Effector memory CD4-positive, alpha-beta T cell (primary cell): ENCODE data around the gene NDFIP1.
"Not testable (repeated sequence)": the region's sequence is repeated elsewhere in the genome, so short reads cannot be mapped to it uniquely, and the experiment has no call there.

Experiments used
- DNase-seq, 3 donors: peaks; one replicate each; pipeline ENCODE4 v3.0.0-alpha.2; 2020
- H3K27ac ChIP-seq: 2 replicates; pipeline ENCODE4 v1.7.0; 2013; ENCODE audit warnings: mild to moderate bottlenecking, low read length, moderate library complexity; ENCODE audit not compliant: insufficient read depth, poor library complexity, severe bottlenecking
- H3K27me3 ChIP-seq: replicated peaks from 2 replicates; pipeline ENCODE4 v1.7.0; 2013; ENCODE audit warnings: mild to moderate bottlenecking, low read length; ENCODE audit not compliant: insufficient read depth, control insufficient read depth, poor library complexity, severe bottlenecking
- H3K36me3 ChIP-seq: 2 replicates; pipeline ENCODE4 v1.7.0; 2013; ENCODE audit warnings: mild to moderate bottlenecking, low read length, moderate library complexity; ENCODE audit not compliant: control insufficient read depth, insufficient read depth
- H3K4me1 ChIP-seq: 2 replicates; pipeline ENCODE4 v1.7.0; 2013; ENCODE audit warnings: low read length, mild to moderate bottlenecking; ENCODE audit not compliant: control insufficient read depth, insufficient read depth, poor library complexity, severe bottlenecking
- H3K4me3 ChIP-seq: 2 replicates; pipeline ENCODE4 v1.7.0; 2013; ENCODE audit warnings: low read length, low read depth, mild to moderate bottlenecking; ENCODE audit not compliant: insufficient read depth, poor library complexity, severe bottlenecking
- H3K9me3 ChIP-seq: 2 replicates; pipeline ENCODE4 v1.7.0; 2013; ENCODE audit warnings: mild to moderate bottlenecking, low read length, moderate library complexity; ENCODE audit not compliant: control insufficient read depth

Gene NDFIP1

DNA sequence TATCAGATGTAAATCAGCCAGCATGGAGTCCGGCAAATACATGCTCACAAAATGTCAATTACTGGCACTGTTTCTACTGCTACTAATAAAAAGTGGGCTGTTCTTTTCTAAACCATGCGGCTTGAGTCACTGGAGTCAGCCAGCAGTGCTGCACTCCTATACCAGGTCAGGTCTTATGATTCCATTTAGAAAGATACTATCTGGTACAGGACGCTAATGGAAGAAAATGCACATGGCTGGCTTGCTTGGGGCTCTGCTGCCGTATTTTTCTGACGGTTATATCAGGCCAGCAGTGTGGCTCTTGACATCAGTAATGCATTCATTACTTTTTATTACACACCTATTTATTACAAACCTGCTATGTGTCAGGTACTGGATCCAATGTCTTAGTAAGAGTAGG is 74.3 kb downstream of the NDFIP1 start:
- Histone ChIP-seq H3K4me3 (no peak overlapping the region), H3K27me3 (no peaks in the 10 kb centered on the region), H3K9me3 (no peaks in the 10 kb centered on the region), H3K4me1 (no peaks in the 10 kb centered on the region), H3K27ac (no peak overlapping the region), H3K36me3 (no peaks in the 10 kb centered on the region)
- DNase-seq, result no peak

DNA sequence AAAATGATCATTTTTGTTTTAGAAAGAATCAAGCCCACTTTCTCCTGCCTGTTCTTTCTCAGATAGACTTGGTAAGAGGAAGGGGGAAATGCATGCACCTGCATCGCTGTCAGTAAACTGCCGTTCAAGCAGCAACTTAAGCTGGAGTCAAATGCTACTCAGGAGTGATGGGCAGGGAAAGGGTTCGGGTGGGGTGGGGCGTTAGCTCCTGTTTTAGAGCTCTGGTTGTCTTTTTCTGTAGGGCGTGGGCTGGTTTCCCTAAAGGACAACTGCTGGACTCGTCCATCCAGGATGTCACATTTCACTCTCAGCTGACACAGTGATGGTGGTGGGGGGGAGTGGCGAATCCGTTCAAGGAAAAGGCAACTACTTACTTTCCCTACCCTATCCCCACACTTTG is 75.0 kb downstream of the NDFIP1 start:
- DNase-seq, result no peak
- Histone ChIP-seq H3K9me3 (no peaks in the 10 kb centered on the region), H3K27ac (no peak overlapping the region), H3K4me3 (no peak overlapping the region), H3K4me1 (no peaks in the 10 kb centered on the region), H3K27me3 (no peaks in the 10 kb centered on the region), H3K36me3 (no peaks in the 10 kb centered on the region)

DNA sequence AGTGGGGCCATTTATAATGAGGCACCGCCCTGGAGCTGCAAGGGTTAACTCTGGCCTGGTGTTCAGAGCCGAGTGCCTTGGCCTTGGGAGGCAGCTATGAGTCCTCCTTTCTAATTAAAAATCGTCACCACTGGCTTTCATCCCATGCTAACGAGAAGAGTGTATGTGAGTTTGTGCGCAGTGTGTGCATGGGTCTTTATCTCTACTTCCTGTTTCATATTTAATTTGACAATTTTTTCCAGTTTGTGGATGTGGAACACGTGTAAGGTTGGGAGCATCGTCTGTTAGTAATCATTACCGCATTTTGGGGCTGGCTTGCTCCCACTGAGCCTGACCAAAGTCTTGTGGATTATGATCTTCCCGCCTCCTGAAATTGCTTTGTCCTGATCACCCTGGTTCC is 76.4 kb downstream of the NDFIP1 start:
- Histone ChIP-seq H3K27me3 (no peaks in the 10 kb centered on the region), H3K9me3 (no peaks in the 10 kb centered on the region), H3K4me3 (no peak overlapping the region), H3K36me3 (no peaks in the 10 kb centered on the region), H3K4me1 (no peaks in the 10 kb centered on the region), H3K27ac (no peak overlapping the region)
- no peak for DNase-seq

DNA sequence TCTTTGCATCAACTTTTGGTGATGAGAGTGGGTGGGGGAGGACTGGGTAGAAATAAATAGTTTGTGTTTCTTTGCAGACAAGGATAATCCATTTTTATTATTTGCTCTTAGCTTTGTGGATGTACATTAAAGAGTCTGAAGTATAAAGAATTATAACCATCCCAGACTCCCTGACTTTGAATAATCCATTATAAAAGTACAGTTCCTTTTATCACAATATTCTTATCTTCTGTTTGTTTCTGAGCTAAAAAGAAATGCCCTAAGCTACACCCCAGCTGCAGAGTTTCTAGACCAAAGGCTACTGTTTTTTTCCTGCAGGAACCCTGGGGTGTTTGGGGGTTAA is 77.9 kb downstream of the NDFIP1 start:
- no peaks in the 10 kb centered on the region for H3K9me3 ChIP-seq
- H3K27me3 ChIP-seq, result no peaks in the 10 kb centered on the region
- H3K27ac ChIP-seq, result no peak overlapping the region
- H3K4me1 ChIP-seq, result no peaks in the 10 kb centered on the region
- DNase-seq, result no peak
- no peaks in the 10 kb centered on the region for H3K36me3 ChIP-seq
- H3K4me3 ChIP-seq, result no peak overlapping the region

DNA sequence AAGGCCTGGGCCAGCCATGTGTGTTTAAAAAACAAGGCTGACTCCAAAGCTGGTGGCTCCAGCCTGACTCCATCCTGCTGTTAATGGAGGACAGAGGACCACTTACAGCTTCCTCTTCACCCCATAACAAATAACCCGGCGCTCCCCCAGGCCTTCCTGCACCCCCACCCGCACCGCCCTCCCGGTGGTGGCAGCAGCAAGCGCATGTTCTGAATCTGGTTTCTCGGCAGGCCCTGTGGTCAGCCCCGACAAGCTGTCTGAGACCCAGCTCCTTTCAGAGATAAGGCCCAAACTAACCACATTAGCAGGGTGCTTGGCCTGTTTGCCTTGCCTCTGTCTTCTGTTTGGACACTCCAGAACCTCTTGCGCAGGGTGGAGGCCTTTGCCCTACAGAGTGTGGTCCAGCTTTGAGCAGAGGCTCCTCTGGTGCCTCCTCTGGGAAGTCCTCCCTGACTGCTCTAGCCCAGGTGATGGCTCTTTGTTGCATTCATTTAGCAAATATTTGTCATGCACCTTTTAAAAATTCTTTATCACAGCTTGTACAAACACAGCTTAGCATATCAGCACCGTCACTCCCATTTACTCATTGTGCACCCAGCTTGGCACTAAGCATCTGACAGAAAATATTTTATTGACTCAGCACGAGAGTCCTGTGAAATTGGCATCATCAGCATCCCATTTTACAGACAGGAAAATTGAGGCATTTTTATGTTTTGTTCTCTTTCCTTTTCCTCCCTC is 78.4 kb downstream of the NDFIP1 start:
- no peak overlapping the region for H3K4me3 ChIP-seq
- no peaks in the 10 kb centered on the region for H3K4me1 ChIP-seq
- no peak for DNase-seq
- H3K27ac ChIP-seq, result no peak overlapping the region
- no peaks in the 10 kb centered on the region for H3K36me3 ChIP-seq
- H3K27me3 ChIP-seq, result no peaks in the 10 kb centered on the region
- no peaks in the 10 kb centered on the region for H3K9me3 ChIP-seq

DNA sequence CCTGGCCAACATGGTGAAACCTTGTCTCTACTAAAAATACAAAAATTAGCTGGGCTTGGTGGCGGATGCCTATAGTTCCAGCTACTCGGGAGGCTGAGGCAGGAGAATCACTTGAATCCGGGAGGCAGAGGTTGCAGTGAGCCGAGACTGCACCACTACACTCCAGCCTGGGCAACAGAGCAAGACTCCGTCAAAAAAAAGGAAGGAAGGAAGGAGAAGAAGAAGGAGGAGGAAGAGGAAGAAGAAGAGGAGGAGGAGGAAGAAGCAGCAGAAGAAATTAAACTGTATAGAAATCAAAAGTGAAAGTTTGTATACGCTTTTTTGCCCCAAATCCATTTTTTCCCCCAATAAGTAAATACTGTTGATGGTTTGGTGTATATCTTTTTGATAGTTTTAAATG is 80.1 kb downstream of the NDFIP1 start:
- H3K27ac ChIP-seq, result not testable (repeated sequence)

DNA sequence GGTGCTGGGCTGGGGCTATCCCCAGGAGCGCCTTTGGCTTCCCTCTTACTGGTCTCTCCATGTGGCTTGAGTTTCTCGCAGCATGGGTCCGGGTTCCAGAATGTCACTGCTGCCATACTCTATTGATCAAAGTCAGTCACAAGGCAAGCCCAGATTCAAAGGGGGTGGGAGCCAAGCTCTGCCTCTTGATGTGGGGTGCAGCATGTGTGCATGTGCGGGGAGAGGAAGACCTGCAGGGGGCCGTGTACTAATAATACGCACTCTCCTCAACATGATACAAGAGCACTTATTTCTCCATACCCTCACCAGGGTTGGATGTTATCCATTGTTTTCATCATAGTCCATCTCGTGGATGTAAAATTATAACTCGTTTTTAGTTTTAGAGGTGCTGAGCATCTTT is 81.2 kb downstream of the NDFIP1 start:
- Histone ChIP-seq H3K4me1 (no peaks in the 10 kb centered on the region), H3K9me3 (no peaks in the 10 kb centered on the region), H3K4me3 (no peak overlapping the region), H3K36me3 (no peaks in the 10 kb centered on the region), H3K27me3 (no peaks in the 10 kb centered on the region), H3K27ac (no peak overlapping the region)
- no peak for DNase-seq

More for the DNA sequence above, 80.1 kb downstream of the NDFIP1 start:
- not testable (repeated sequence) for DNase-seq, H3K4me1 ChIP-seq, H3K27me3 ChIP-seq, H3K9me3 ChIP-seq, H3K4me3 ChIP-seq, H3K36me3 ChIP-seq

DNA sequence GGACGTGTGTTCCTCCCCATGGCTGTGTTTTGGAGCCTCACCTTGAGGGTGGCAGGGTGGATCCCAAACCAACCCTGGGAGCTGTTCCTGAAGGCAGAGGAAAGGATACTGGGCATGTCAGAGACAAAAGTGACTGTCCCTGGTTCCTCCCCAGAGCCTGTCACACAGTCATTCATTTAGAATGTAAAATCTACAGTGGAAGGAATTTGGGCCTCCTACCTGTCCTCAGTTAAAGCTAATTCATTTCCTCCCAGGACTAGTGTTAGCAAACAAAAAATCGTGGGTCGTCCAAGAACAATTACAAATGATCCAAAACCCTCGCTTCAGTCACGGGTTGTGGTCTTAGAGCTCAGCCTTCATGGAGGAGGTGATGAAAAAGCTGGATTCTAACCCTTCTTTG is 83.2 kb downstream of the NDFIP1 start:
- Histone ChIP-seq H3K4me1 (no peaks in the 10 kb centered on the region), H3K27me3 (no peaks in the 10 kb centered on the region), H3K27ac (no peak overlapping the region), H3K4me3 (no peak overlapping the region), H3K36me3 (no peaks in the 10 kb centered on the region), H3K9me3 (no peaks in the 10 kb centered on the region)
- no peak for DNase-seq

DNA sequence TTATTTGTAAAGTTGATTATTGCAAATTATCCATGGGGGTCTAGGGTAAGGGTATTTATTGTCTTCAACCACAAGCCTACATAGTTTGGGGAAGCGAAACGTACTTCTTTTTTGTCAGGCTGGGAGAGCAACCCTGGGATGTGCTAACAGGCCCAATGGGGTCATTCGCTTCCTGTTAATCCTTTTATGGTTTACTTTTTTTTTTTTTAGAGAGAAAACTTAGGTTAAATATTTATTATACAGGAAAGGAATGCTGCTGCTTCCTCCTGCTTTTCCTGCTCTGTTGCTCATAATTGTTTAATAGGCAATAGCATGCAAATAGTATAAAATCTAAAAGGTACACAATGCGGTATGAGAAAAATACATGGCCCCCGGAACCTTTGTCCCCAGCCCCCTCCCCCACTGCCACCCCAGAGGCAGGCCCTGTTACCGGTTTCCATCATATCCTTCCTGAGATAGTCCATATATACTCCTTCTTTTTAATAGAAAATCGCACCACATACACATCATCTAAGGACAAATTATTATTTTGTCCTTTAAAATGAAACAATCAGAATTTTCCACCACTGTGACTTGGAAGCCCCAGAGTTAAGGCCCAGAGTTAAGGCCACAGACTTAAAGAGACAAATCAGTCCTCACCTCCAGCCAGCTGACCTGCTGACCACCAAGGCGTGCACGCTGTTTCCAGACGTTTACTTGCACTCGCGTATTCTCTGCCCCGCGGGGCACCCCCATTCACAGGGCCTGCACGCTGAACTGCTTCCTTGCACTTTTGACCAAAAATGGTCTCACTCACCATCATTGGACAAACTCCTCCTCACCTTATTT is 83.9 kb downstream of the NDFIP1 start:
- Histone ChIP-seq H3K36me3 (no peaks in the 10 kb centered on the region), H3K27ac (no peak overlapping the region), H3K4me1 (no peaks in the 10 kb centered on the region), H3K4me3 (no peak overlapping the region), H3K27me3 (no peaks in the 10 kb centered on the region), H3K9me3 (no peaks in the 10 kb centered on the region)
- DNase-seq, result no peak

DNA sequence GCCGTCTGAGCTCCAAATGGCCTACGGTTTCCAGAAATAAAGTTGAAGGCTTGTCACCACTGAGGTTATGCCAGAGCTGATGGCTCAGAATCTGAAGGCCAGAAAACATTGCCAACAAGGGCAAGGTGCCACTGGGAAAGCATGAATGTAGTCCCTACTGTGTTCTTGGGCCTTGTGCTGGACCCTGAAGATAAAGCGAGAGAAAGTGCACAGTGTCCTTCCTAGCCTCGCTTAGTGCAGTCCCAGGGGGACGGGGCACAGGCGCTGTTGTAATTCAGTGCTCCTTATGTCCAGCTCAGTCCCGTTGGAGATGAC is 84.5 kb downstream of the NDFIP1 start:
- no peak for DNase-seq
- no peaks in the 10 kb centered on the region for H3K27me3 ChIP-seq
- H3K27ac ChIP-seq, result no peak overlapping the region
- no peaks in the 10 kb centered on the region for H3K4me1 ChIP-seq
- H3K9me3 ChIP-seq, result no peaks in the 10 kb centered on the region
- no peak overlapping the region for H3K4me3 ChIP-seq
- H3K36me3 ChIP-seq, result no peaks in the 10 kb centered on the region
